A549 (cell line): Measurements from ENCODE around the gene TUBGCP2. TPM values are rescaled to one million over a fixed set of nuclear protein-coding genes. Genes with fewer than 3 reads are reported as not detected.

Experiments used
- ATAC-seq, 2 experiments: fragments of 200-7000 bp in 1 of 2; fragments of >200 bp in 1 of 2; cut with Nextera tagmentation in 1 of 2; cut with Tn5 transposase in 1 of 2; 3 replicates each; pipeline versions ENCODE4 v1.8.0 to v1.9.1; 2018 to 2020; ENCODE audit warnings: mild to moderate bottlenecking in 1 of 2, moderate library complexity in 1 of 2
- CTCF ChIA-PET: fragments of 300-600 bp; sonication (Branson Sonifier 250); formaldehyde crosslinking; extraction: SDS; loops from one replicate; lab custom pipeline; 2021; ENCODE audit warnings: antibody characterized with exemption, inconsistent platforms; lab: Yijun Ruan, JAX
- POLR2A ChIA-PET: fragments of 350-600 bp; formaldehyde crosslinking; extraction: SDS; loops from one replicate; lab custom pipeline; 2021; ENCODE audit warnings: antibody characterized with exemption, inconsistent platforms; lab: Yijun Ruan, JAX
- DNase-seq, 2 experiments: peaks; one replicate each; pipeline versions ENCODE4 v3.0.0 to v3.0.0-alpha.2; 2011 to 2016; ENCODE audit warnings: low read depth in 1 of 2, low spot score in 1 of 2
- FAIRE-seq: peaks from 2 replicates; lab custom pipeline; 2011; peaks lifted over from hg19 to GRCh38; lab: Jason Lieb, UNC
- H3K27ac ChIP-seq, 2 experiments: fragments of >200 bp; sonication (Bioruptor Twin); formaldehyde crosslinking; 3 replicates each; pipeline ENCODE4 v1.5.1; 2016 to 2017
- H3K4me1 ChIP-seq: fragments of >200 bp; sonication (Bioruptor Twin); formaldehyde crosslinking; 3 replicates; pipeline ENCODE4 v1.6.1; 2016
- H3K4me2 ChIP-seq: fragments of >200 bp; sonication (Bioruptor Twin); formaldehyde crosslinking; 3 replicates; pipeline ENCODE4 v1.6.1; 2016
- H3K4me3 ChIP-seq: fragments of >200 bp; sonication (Bioruptor Twin); formaldehyde crosslinking; 3 replicates; pipeline ENCODE4 v1.5.1; 2016
- H3K9me3 ChIP-seq: fragments of >200 bp; sonication (Bioruptor Twin); formaldehyde crosslinking; 3 replicates; pipeline ENCODE4 v1.6.1; 2016
- BHLHE40 ChIP-seq: IDR thresholded peaks from 2 replicates; pipeline ENCODE4 v1.6.1; 2012; ENCODE audit warnings: low read depth, low read length, inconsistent platforms
- CBX2 ChIP-seq: fragments of 200-600 bp; sonication (generic); IDR thresholded peaks from 2 replicates; pipeline ENCODE4 v1.6.1; 2016; ENCODE audit warnings: low read depth, mild to moderate bottlenecking, borderline replicate concordance
- CEBPB ChIP-seq, 2 experiments: fragments of >200 bp in 1 of 2; sonication (Bioruptor Twin) in 1 of 2; formaldehyde crosslinking in 1 of 2; IDR thresholded peaks; 2 replicates each; pipeline ENCODE4 v1.6.1; 2012 to 2016
- CHD2 ChIP-seq: fragments of 150-350 bp; IDR thresholded peaks from 2 replicates; pipeline ENCODE4 v1.6.1; 2014; ENCODE audit warnings: low read length; ENCODE audit not compliant: partially characterized antibody
- FOSB ChIP-seq: fragments of 250-450 bp; sonication (Bioruptor Pico); IDR thresholded peaks from 2 replicates; pipeline ENCODE4 v1.5.0; 2020; ENCODE audit warnings: mild to moderate bottlenecking, moderate library complexity
- HDAC2 ChIP-seq: fragments of 200-600 bp; sonication (generic); IDR thresholded peaks from 2 replicates; pipeline ENCODE4 v1.6.1; 2016
- HOXA7 ChIP-seq: fragments of 250-450 bp; sonication (Bioruptor Pico); IDR thresholded peaks from 2 replicates; pipeline ENCODE4 v1.5.0; 2020; ENCODE audit warnings: mild to moderate bottlenecking, moderate library complexity
- HOXB13 ChIP-seq: fragments of 250-450 bp; sonication (Bioruptor Pico); IDR thresholded peaks from 2 replicates; pipeline ENCODE4 v1.5.0; 2020; ENCODE audit warnings: low read depth, mild to moderate bottlenecking, moderate library complexity
- KDM1A ChIP-seq: fragments of 200-600 bp; sonication (generic); IDR thresholded peaks from 2 replicates; pipeline ENCODE4 v1.6.1; 2016; ENCODE audit warnings: low read depth, mild to moderate bottlenecking
- MAZ ChIP-seq: fragments of 150-350 bp; IDR thresholded peaks from 2 replicates; pipeline ENCODE4 v1.6.1; 2014; ENCODE audit warnings: antibody characterized with exemption, low read depth, low read length, borderline replicate concordance
- MYC ChIP-seq: IDR thresholded peaks from 2 replicates; pipeline ENCODE4 v1.6.1; 2012; ENCODE audit warnings: mild to moderate bottlenecking, inconsistent platforms, low read length, improper control_type of control experiment, borderline replicate concordance
- NFE2L2 ChIP-seq: fragments of 150-350 bp; conservative IDR thresholded peaks from 2 replicates; pipeline ENCODE4 v1.6.1; 2014; ENCODE audit warnings: low read length
- NR3C1 ChIP-seq: fragments of >200 bp; sonication (Bioruptor Twin); formaldehyde crosslinking; IDR thresholded peaks from 3 replicates; pipeline ENCODE4 v1.6.1; 2017
- PHF8 ChIP-seq: fragments of 200-600 bp; sonication (generic); IDR thresholded peaks from 2 replicates; pipeline ENCODE4 v1.6.1; 2016; ENCODE audit warnings: low read depth, mild to moderate bottlenecking, antibody characterized with exemption, moderate library complexity, borderline replicate concordance
- POLR2AphosphoS2 ChIP-seq: conservative IDR thresholded peaks from 2 replicates; pipeline ENCODE4 v1.6.1; 2012; ENCODE audit warnings: low read length, improper control_type of control experiment, inconsistent platforms
- RARB ChIP-seq: fragments of 250-450 bp; sonication (Bioruptor Pico); IDR thresholded peaks from 2 replicates; pipeline ENCODE4 v1.8.0; 2021; ENCODE audit warnings: mild to moderate bottlenecking, moderate library complexity
- RCOR1 ChIP-seq: fragments of 150-350 bp; IDR thresholded peaks from 2 replicates; pipeline ENCODE4 v1.6.1; 2014; ENCODE audit warnings: antibody characterized with exemption, low read length, low read depth
- RFX5 ChIP-seq: fragments of 450-650 bp; IDR thresholded peaks from 2 replicates; pipeline ENCODE4 v1.7.1; 2014; ENCODE audit warnings: antibody characterized with exemption, mild to moderate bottlenecking, moderate library complexity
- RNF2 ChIP-seq: fragments of 200-600 bp; sonication (generic); IDR thresholded peaks from 2 replicates; pipeline ENCODE4 v1.6.1; 2016; ENCODE audit warnings: low read depth, mild to moderate bottlenecking, antibody characterized with exemption, moderate library complexity, borderline replicate concordance
- ZSCAN20 ChIP-seq: fragments of 250-450 bp; sonication (Bioruptor Pico); IDR thresholded peaks from 2 replicates; pipeline ENCODE4 v1.8.0; 2022; ENCODE audit warnings: mild to moderate bottlenecking, moderate library complexity
- WGBS: methylation state at CpG from one replicate; pipeline ENCODE4 v1.1.6; 2017; ENCODE audit errors: missing lambda C conversion rate; 5-methylcytosine and 5-hydroxymethylcytosine counted together
- polyA plus RNA-seq, 4 experiments: library from polyadenylated mRNA; depleted of rRNA in 3 of 4; stranded (reverse); fragments of >200 nt; fragmentation: RNase III in 1 of 4; extraction: RNeasy Plus Mini Kit Qiagen cat#74134 plus additional on column Dnase treatment in 1 of 4; gene quantifications; 2 replicates in 3 of 4; 3 replicates in 1 of 4; pipeline ENCODE4 v1.2.3, GENCODE V29; 2011 to 2017
- TF ChIP-seq, protein P1 (sequence below): fragments of 200-600 bp; sonication (generic); IDR thresholded peaks from 2 replicates; pipeline ENCODE4 v1.6.1; 2016; ENCODE audit warnings: antibody characterized with exemption, mild to moderate bottlenecking, moderate library complexity
- TF ChIP-seq, protein P2 (sequence below): fragments of 450-650 bp; IDR thresholded peaks from 2 replicates; pipeline ENCODE4 v1.6.1; 2014; ENCODE audit warnings: antibody characterized with exemption
- TF ChIP-seq, protein P3 (sequence below): fragments of >200 bp; sonication (Bioruptor Twin); formaldehyde crosslinking; IDR thresholded peaks from 3 replicates; pipeline ENCODE4 v1.5.1; 2016
- TF ChIP-seq, protein P4 (sequence below): fragments of 250-450 bp; sonication (Bioruptor Pico); IDR thresholded peaks from 2 replicates; pipeline ENCODE4 v1.5.0; 2020; ENCODE audit warnings: low read depth, mild to moderate bottlenecking, moderate library complexity
- TF ChIP-seq, protein P5 (sequence below): fragments of 150-350 bp; IDR thresholded peaks from 2 replicates; pipeline ENCODE4 v1.6.1; 2014; ENCODE audit warnings: low read depth, mild to moderate bottlenecking, low read length

The TUBGCP2 gene
- polyA plus RNA-seq, 2 of the 4 experiments (the other 2 are of a cell fraction), result 33.6 to 44.5 TPM

DNA sequence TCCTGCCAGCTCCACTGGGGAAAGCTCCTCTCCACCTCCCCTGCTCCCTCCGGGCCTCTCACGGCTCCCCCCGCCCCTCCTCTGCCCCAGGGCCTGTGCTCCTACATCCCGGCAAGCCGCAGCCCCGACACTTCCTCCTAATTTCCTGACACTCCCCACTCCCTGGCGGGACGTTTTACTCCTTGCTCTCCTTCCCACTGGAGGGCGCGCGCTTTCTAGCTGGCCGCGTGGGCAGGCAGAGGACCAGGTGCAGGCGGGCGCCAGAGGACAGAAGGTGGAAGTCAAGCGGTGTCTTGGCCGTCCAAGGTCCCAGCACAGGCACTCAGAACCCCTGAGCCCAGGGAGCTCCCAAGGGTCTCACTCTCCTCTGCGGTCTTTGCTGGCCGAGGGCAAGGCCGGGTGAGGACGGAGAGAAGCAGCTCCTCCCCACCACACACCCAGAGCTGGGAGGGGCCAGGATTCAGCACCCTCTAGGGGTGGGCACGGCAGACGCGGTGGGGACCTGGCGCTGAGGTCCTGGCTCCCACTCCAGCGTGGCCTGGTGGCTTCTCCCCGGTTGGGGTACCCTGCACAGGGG, 51.1 kb downstream of the TUBGCP2 start (continued):
- TF ChIP-seq CHD2 (no peak), RNF2 (no peak), HDAC2 (0 out of 2 replicates have a peak, but pooled peaks have one; percentile 25), HOXB13 (CRISPR knock-in tag) (peak; percentile 65; the same call in 1 of the 2 replicates), RARB (no peak), POLR2AphosphoS2 (no peak)
- TF ChIP-seq, protein P1, sequence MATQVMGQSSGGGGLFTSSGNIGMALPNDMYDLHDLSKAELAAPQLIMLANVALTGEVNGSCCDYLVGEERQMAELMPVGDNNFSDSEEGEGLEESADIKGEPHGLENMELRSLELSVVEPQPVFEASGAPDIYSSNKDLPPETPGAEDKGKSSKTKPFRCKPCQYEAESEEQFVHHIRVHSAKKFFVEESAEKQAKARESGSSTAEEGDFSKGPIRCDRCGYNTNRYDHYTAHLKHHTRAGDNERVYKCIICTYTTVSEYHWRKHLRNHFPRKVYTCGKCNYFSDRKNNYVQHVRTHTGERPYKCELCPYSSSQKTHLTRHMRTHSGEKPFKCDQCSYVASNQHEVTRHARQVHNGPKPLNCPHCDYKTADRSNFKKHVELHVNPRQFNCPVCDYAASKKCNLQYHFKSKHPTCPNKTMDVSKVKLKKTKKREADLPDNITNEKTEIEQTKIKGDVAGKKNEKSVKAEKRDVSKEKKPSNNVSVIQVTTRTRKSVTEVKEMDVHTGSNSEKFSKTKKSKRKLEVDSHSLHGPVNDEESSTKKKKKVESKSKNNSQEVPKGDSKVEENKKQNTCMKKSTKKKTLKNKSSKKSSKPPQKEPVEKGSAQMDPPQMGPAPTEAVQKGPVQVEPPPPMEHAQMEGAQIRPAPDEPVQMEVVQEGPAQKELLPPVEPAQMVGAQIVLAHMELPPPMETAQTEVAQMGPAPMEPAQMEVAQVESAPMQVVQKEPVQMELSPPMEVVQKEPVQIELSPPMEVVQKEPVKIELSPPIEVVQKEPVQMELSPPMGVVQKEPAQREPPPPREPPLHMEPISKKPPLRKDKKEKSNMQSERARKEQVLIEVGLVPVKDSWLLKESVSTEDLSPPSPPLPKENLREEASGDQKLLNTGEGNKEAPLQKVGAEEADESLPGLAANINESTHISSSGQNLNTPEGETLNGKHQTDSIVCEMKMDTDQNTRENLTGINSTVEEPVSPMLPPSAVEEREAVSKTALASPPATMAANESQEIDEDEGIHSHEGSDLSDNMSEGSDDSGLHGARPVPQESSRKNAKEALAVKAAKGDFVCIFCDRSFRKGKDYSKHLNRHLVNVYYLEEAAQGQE, result no peak

DNA sequence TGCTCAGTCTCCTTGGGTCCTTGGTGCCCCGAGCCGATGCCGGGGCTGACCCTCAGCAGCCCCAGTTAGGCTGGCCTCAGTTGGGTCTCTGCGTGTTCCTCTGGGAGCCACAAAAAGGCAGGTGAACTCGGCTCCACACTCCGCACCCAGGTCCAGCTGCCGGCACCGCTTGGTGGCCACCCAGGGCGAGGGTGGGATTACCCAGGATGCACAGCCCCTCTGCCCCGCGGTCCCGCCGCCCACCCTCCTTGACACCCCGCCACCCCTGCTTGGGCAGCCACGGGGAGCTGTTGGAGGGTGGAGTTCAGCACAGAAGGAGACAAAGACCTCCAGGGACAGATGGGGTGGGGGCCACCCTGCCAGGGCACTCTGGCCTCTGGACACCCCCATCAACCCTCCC, 53.3 kb downstream of the TUBGCP2 start:
- 96% methylated on average over 8 of the region's 15 CpGs for WGBS
- no peaks in the 10 kb centered on the region for H3K9me3 ChIP-seq
- H3K4me1 ChIP-seq, result peaks cover 29% of the 10 kb centered on the region
- DNase-seq (no peak), FAIRE-seq (no peak), ATAC-seq (no peak)
- H3K27ac ChIP-seq, result no peak overlapping the region
- ChIA-PET POLR2A (interaction anchor here (0.6 kb wide), 1 partner anchor 39 kb away, joined by 4 read pairs; no protein-coding TSS in a partner anchor), CTCF (interaction anchor here (1.1 to 4.6 kb wide), 2 partner anchors 10 to 59 kb away, joined by 3 to 39 read pairs; no protein-coding TSS in a partner anchor)
- no peak overlapping the region for H3K4me3 ChIP-seq
- TF ChIP-seq RCOR1 (no peak), CBX2 (no peak), BHLHE40 (no peak), MAZ (no peak), MYC (no peak), HDAC2 (no peak), NFE2L2 (no peak), RFX5 (no peak), ZSCAN20 (CRISPR knock-in tag) (no peak), PHF8 (no peak), FOSB (CRISPR knock-in tag) (no peak), NR3C1 (no peak), KDM1A (no peak), CEBPB (IDR thresholded peaks at IDR 0.05) (no peak), HOXA7 (CRISPR knock-in tag) (no peak)
- TF ChIP-seq, protein P2, sequence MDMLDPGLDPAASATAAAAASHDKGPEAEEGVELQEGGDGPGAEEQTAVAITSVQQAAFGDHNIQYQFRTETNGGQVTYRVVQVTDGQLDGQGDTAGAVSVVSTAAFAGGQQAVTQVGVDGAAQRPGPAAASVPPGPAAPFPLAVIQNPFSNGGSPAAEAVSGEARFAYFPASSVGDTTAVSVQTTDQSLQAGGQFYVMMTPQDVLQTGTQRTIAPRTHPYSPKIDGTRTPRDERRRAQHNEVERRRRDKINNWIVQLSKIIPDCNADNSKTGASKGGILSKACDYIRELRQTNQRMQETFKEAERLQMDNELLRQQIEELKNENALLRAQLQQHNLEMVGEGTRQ, result no peak
- TF ChIP-seq, protein P3, sequence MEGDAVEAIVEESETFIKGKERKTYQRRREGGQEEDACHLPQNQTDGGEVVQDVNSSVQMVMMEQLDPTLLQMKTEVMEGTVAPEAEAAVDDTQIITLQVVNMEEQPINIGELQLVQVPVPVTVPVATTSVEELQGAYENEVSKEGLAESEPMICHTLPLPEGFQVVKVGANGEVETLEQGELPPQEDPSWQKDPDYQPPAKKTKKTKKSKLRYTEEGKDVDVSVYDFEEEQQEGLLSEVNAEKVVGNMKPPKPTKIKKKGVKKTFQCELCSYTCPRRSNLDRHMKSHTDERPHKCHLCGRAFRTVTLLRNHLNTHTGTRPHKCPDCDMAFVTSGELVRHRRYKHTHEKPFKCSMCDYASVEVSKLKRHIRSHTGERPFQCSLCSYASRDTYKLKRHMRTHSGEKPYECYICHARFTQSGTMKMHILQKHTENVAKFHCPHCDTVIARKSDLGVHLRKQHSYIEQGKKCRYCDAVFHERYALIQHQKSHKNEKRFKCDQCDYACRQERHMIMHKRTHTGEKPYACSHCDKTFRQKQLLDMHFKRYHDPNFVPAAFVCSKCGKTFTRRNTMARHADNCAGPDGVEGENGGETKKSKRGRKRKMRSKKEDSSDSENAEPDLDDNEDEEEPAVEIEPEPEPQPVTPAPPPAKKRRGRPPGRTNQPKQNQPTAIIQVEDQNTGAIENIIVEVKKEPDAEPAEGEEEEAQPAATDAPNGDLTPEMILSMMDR, result no peak
- TF ChIP-seq, protein P4, sequence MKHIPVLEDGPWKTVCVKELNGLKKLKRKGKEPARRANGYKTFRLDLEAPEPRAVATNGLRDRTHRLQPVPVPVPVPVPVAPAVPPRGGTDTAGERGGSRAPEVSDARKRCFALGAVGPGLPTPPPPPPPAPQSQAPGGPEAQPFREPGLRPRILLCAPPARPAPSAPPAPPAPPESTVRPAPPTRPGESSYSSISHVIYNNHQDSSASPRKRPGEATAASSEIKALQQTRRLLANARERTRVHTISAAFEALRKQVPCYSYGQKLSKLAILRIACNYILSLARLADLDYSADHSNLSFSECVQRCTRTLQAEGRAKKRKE (CRISPR knock-in tag), result no peak
- TF ChIP-seq, protein P1, result no peak
- TF ChIP-seq, protein P5, sequence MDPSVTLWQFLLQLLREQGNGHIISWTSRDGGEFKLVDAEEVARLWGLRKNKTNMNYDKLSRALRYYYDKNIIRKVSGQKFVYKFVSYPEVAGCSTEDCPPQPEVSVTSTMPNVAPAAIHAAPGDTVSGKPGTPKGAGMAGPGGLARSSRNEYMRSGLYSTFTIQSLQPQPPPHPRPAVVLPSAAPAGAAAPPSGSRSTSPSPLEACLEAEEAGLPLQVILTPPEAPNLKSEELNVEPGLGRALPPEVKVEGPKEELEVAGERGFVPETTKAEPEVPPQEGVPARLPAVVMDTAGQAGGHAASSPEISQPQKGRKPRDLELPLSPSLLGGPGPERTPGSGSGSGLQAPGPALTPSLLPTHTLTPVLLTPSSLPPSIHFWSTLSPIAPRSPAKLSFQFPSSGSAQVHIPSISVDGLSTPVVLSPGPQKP, result no peak
- no peak overlapping the region for H3K4me2 ChIP-seq
